T-cell (primary cell): ENCODE data around the gene ZNF780A. TPM values are rescaled to one million over a fixed set of nuclear protein-coding genes. Genes with fewer than 3 reads are reported as not detected.
"Not testable (repeated sequence)": the region's sequence is repeated elsewhere in the genome, so short reads cannot be mapped to it uniquely, and the experiment has no call there.

Source experiments
- ATAC-seq, 4 experiments: fragments of 200-7000 bp in 3 of 4; fragments of 150-1000 bp in 1 of 4; cut with Tn5 transposase; replicated peaks in 1 of 4; 1 replicate in 3 of 4; 2 replicates in 1 of 4; pipeline ENCODE4 v1.10.0; 2021; ENCODE audit warnings: moderate library complexity in 3 of 4, mild to moderate bottlenecking in 2 of 4, moderate number of reproducible peaks in 1 of 4
- CTCF ChIA-PET, 2 donors: fragments of 300-600 bp; sonication (Branson Sonifier 250); formaldehyde crosslinking; loops; one replicate each; lab custom pipeline; 2022; ENCODE audit warnings: antibody characterized with exemption in 2 of 2; lab: Charles Lee
- POLR2A ChIA-PET, 2 donors: fragments of 300-600 bp; sonication (Branson Sonifier 250); formaldehyde crosslinking; loops; one replicate each; lab custom pipeline; 2022; ENCODE audit warnings: antibody characterized with exemption in 2 of 2; lab: Charles Lee
- DNase-seq, 35 experiments: peaks; one replicate each; pipeline versions ENCODE4 v3.0.0 to v3.0.0-alpha.2; 2013 to 2023
- H3K27ac ChIP-seq: one replicate; pipeline ENCODE4 v1.5.1; 2013; ENCODE audit warnings: low read length
- H3K27me3 ChIP-seq, 2 experiments: replicated peaks in 1 of 2; 1 replicate in 1 of 2; 2 replicates in 1 of 2; pipeline versions ENCODE4 v1.6.1 to v1.7.0; 2013; ENCODE audit warnings: low read length in 1 of 2, mixed read lengths in 1 of 2; ENCODE audit not compliant: control insufficient read depth in 2 of 2, insufficient read depth in 2 of 2; ENCODE audit errors: extremely low read depth in 1 of 2
- H3K36me3 ChIP-seq, 2 donors: 1 replicate in 1 of 2; 2 replicates in 1 of 2; pipeline versions ENCODE4 v1.6.1 to v1.7.0; 2013; ENCODE audit warnings: low read length in 1 of 2; ENCODE audit not compliant: control insufficient read depth in 2 of 2, insufficient read depth in 1 of 2; ENCODE audit errors: extremely low read depth in 1 of 2
- H3K4me1 ChIP-seq, 2 experiments: 1 replicate in 1 of 2; 2 replicates in 1 of 2; pipeline versions ENCODE4 v1.6.1 to v1.7.0; 2013; ENCODE audit warnings: low read length in 2 of 2, mixed read lengths in 1 of 2; ENCODE audit not compliant: insufficient read depth in 2 of 2, control insufficient read depth in 1 of 2; ENCODE audit errors: extremely low read depth in 1 of 2
- H3K4me3 ChIP-seq, 2 donors: 1 replicate in 1 of 2; 2 replicates in 1 of 2; pipeline versions ENCODE4 v1.5.1 to v1.7.0; 2013; ENCODE audit warnings: mild to moderate bottlenecking in 2 of 2, low read length in 1 of 2, moderate library complexity in 1 of 2; ENCODE audit not compliant: control insufficient read depth in 1 of 2; ENCODE audit errors: extremely low read depth in 1 of 2
- H3K9me3 ChIP-seq: 2 replicates; pipeline ENCODE4 v1.7.0; 2013
- H3K27ac Mint-ChIP-seq, 2 donors: one replicate each; pipeline ENCODE4 v1.8.0; 2020 to 2021; ENCODE audit warnings: mild to moderate bottlenecking in 2 of 2, mixed read lengths in 2 of 2
- H3K27me3 Mint-ChIP-seq, 2 donors: one replicate each; pipeline ENCODE4 v1.8.0; 2021 to 2022; ENCODE audit warnings: mixed read lengths in 2 of 2
- H3K36me3 Mint-ChIP-seq: one replicate; pipeline ENCODE4 v1.8.0; 2021; ENCODE audit warnings: mixed read lengths
- H3K4me1 Mint-ChIP-seq, 3 donors: one replicate each; pipeline ENCODE4 v1.8.0; 2020 to 2022; ENCODE audit warnings: mixed read lengths in 3 of 3, mild to moderate bottlenecking in 1 of 3
- H3K4me3 Mint-ChIP-seq, 3 donors: one replicate each; pipeline ENCODE4 v1.8.0; 2020 to 2022; ENCODE audit warnings: mild to moderate bottlenecking in 3 of 3, mixed read lengths in 3 of 3, moderate library complexity in 3 of 3
- H3K9me3 Mint-ChIP-seq, 3 donors: one replicate each; pipeline ENCODE4 v1.8.0; 2020 to 2022; ENCODE audit warnings: mixed read lengths in 3 of 3
- WGBS: methylation state at CpG from one replicate; pipeline ENCODE4 v1.1.5; 2013; ENCODE audit warnings: missing lambda C conversion rate; ENCODE audit not compliant: insufficient coverage; 5-methylcytosine and 5-hydroxymethylcytosine counted together
- total RNA-seq, 35 experiments: library from RNA in 6 of 35; stranded (reverse) in 6 of 35; fragments of 120-200 nt in 1 of 35; gene quantifications; one replicate each; pipeline versions ENCODE4 v1.2.1 to v1.2.4 and lab custom pipeline; 2013 to 2026

ZNF780A gene
- total RNA-seq, 5 donors from 2014 or later (not counting 1 experiment from before 2014, with no cell fraction given): 18.2 to 43.0 (median 29.0) TPM

DNA sequence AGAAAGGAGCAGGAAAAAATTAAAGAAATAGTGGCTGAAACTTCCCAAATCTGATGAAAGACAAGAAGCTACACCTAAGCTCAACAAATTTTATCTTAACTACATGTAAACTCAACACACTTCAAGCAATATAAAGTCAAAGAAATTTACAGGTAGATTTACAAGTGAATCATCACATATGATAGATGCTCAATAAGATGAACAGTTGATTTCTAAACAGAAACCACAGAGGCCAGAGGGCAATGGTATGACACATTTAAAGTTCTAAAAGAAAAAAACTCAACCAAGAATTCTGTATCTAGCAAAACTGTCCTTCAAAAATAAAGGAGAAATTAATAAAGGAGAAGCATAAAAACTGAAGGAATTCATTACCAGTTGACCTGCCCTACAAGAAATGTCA is 39.3 kb upstream of the ZNF780A start:
- no peaks in the 10 kb centered on the region for H3K4me1 ChIP-seq
- H3K9me3 Mint-ChIP-seq: peaks cover 5 to 11% (median 9%) of the 10 kb centered on the region in 3 donors
- ATAC-seq: no peak
- H3K9me3 ChIP-seq: no peaks in the 10 kb centered on the region
- no peak for DNase-seq
- H3K4me3 ChIP-seq: no peak overlapping the region
- H3K4me1 Mint-ChIP-seq: no peaks in the 10 kb centered on the region
- no peaks in the 10 kb centered on the region for H3K36me3 ChIP-seq
- H3K4me3 Mint-ChIP-seq: no peak overlapping the region
- ChIA-PET CTCF (no interaction called here), POLR2A (no interaction called here)
- H3K27me3 Mint-ChIP-seq: peaks cover 35 to 36% of the 10 kb centered on the region in 2 donors
- no peak overlapping the region for H3K27ac ChIP-seq
- no peak overlapping the region for H3K27ac Mint-ChIP-seq
- peaks cover 0 to 9% of the 10 kb centered on the region in 2 experiments for H3K27me3 ChIP-seq
- H3K36me3 Mint-ChIP-seq: no peaks in the 10 kb centered on the region

DNA sequence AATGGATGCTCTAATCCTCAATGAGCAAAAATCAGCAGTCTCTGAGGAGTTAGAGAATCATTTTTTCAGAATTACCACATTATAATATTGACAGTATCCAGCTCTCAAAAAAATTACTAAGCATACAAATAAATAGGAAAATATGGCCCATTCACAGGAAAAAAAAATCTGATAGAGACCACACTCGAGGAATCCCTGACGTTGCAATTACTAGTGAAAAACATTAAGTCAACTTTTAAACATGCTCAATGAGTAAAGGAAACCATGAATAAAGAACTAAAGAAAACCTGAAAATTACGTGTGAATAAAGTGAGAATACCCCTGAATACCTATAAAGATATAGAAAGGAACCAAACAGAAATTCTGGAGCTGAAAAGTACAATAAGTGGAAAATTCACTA is 38.7 kb upstream of the ZNF780A start:
- Mint-ChIP-seq H3K4me3 (no peak overlapping the region), H3K4me1 (no peaks in the 10 kb centered on the region), H3K36me3 (no peaks in the 10 kb centered on the region), H3K9me3 (peaks cover 5 to 11% (median 9%) of the 10 kb centered on the region in 3 donors), H3K27me3 (peaks cover 37 to 40% of the 10 kb centered on the region in 2 donors), H3K27ac (no peak overlapping the region)
- ATAC-seq: no peak
- H3K4me3 ChIP-seq: no peak overlapping the region
- H3K27ac ChIP-seq: no peak overlapping the region
- ChIA-PET POLR2A (no interaction called here), CTCF (no interaction called here)
- H3K9me3 ChIP-seq: no peaks in the 10 kb centered on the region
- WGBS: no CpG with 5 or more reads among the region's 3 CpGs
- H3K4me1 ChIP-seq: no peaks in the 10 kb centered on the region
- peaks cover 0 to 9% of the 10 kb centered on the region in 2 experiments for H3K27me3 ChIP-seq
- no peak for DNase-seq
- H3K36me3 ChIP-seq: no peaks in the 10 kb centered on the region

DNA sequence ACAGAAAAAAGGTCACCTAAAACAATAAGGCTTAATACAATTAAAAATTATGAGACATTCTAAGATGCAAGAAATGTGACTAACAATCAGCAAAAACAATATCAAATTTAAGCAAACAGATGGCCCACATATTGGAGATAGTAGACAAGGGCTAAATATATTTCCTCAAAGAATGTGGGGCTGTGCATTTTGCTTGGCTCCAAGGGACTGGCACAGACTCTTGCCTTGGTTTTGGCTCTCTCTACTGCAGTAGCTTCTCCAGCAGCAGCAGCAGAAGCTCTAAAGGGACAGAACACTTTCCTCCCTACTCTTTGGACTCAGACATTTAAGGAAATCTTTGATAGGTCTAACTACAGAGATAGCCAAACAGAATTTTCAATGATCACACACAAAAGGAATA is 38.2 kb upstream of the ZNF780A start:
- Mint-ChIP-seq H3K27me3 (peaks cover 39 to 43% of the 10 kb centered on the region in 2 donors), H3K36me3 (no peaks in the 10 kb centered on the region), H3K27ac (no peak overlapping the region), H3K9me3 (peaks cover 5 to 11% (median 9%) of the 10 kb centered on the region in 3 donors), H3K4me3 (no peak overlapping the region), H3K4me1 (no peaks in the 10 kb centered on the region)
- Histone ChIP-seq H3K27ac (no peak overlapping the region), H3K36me3 (no peaks in the 10 kb centered on the region), H3K4me3 (no peak overlapping the region), H3K9me3 (no peaks in the 10 kb centered on the region), H3K4me1 (no peaks in the 10 kb centered on the region), H3K27me3 (peaks cover 2 to 9% of the 10 kb centered on the region in 2 experiments)
- POLR2A ChIA-PET: no interaction called here
- ATAC-seq (no peak), DNase-seq (no peak)
- CTCF ChIA-PET: no interaction called here

DNA sequence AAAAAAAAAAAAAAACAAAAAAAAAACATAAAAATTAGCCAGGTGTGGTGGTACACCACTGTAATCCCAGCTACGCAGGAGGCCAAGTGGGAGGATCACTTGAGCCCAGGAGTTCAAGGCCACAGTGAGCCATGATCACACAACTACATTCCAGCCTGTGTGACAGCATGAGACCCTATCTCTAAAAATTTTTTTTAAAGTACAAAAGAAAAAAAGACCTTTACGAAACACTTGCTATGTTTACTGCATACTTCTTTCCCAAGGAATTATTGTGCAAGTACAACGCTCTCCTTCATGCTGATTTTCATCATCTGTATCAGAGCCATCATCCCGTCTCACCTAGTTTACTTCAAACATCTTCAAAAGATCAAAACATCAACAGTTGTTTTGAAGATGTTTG is 28.6 kb upstream of the ZNF780A start:
- Mint-ChIP-seq H3K27ac (no peak overlapping the region), H3K4me3 (no peak overlapping the region), H3K27me3 (peaks cover 23 to 29% of the 10 kb centered on the region in 2 donors), H3K9me3 (peaks cover 2 to 3% (median 2%) of the 10 kb centered on the region in 3 donors), H3K4me1 (no peaks in the 10 kb centered on the region), H3K36me3 (no peaks in the 10 kb centered on the region)
- no peak for DNase-seq
- H3K36me3 ChIP-seq: no peaks in the 10 kb centered on the region
- no peak for ATAC-seq
- no peaks in the 10 kb centered on the region for H3K4me1 ChIP-seq
- POLR2A ChIA-PET: no interaction called here
- H3K27me3 ChIP-seq: peaks cover 0 to 2% of the 10 kb centered on the region in 2 experiments
- H3K27ac ChIP-seq: no peak overlapping the region
- H3K4me3 ChIP-seq: no peak overlapping the region
- CTCF ChIA-PET: no interaction called here
- 91% methylated on average over 1 of the region's 4 CpGs for whole genome bisulfite sequencing
- no peaks in the 10 kb centered on the region for H3K9me3 ChIP-seq

DNA sequence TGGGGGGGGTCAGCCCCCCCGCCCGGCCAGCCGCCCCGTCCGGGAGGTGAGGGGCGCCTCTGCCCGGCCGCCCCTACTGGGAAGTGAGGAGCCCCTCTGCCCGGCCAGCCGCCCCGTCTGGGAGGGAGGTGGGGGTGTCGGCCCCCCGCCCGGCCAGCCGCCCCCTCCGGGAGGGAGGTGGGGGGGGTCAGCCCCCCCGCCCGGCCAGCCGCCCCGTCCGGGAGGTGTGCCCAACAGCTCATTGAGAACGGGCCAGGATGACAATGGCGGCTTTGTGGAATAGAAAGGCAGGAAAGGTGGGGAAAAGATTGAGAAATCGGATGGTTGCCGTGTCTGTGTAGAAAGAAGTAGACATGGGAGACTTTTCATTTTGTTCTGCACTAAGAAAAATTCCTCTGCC is 27.9 kb upstream of the ZNF780A start:
- CTCF ChIA-PET, H3K27ac Mint-ChIP-seq, DNase-seq, H3K4me3 Mint-ChIP-seq, POLR2A ChIA-PET, H3K27me3 ChIP-seq, H3K4me3 ChIP-seq, H3K36me3 ChIP-seq, ATAC-seq, H3K27ac ChIP-seq, H3K4me1 ChIP-seq, H3K36me3 Mint-ChIP-seq, H3K9me3 ChIP-seq, H3K9me3 Mint-ChIP-seq, H3K4me1 Mint-ChIP-seq: not testable (repeated sequence)
- no CpG with 5 or more reads among the region's 25 CpGs for WGBS
- H3K27me3 Mint-ChIP-seq: peaks cover 20 to 23% of the 10 kb centered on the region in 2 donors

- no peak overlapping the region for H3K4me3 Mint-ChIP-seq
- peaks cover 10 to 15% of the 10 kb centered on the region in 2 donors for H3K27me3 Mint-ChIP-seq
- POLR2A ChIA-PET: no interaction called here
- no peak for DNase-seq
- H3K36me3 Mint-ChIP-seq: no peaks in the 10 kb centered on the region
- no peak for ATAC-seq
- H3K27ac Mint-ChIP-seq: no peak overlapping the region
- H3K36me3 ChIP-seq: no peaks in the 10 kb centered on the region
- no peak overlapping the region for H3K27ac ChIP-seq
- peaks cover 2 to 3% (median 3%) of the 10 kb centered on the region in 3 donors for H3K9me3 Mint-ChIP-seq
- CTCF ChIA-PET: no interaction called here
- no peaks in the 10 kb centered on the region for H3K4me1 Mint-ChIP-seq
- H3K27me3 ChIP-seq: no peaks in the 10 kb centered on the region
- H3K4me3 ChIP-seq: no peak overlapping the region
- no peaks in the 10 kb centered on the region for H3K4me1 ChIP-seq
- H3K9me3 ChIP-seq: no peaks in the 10 kb centered on the region
Measured at GRCh38 chr19:40116075-40116474, 25.3 kb upstream of the ZNF780A start.

DNA sequence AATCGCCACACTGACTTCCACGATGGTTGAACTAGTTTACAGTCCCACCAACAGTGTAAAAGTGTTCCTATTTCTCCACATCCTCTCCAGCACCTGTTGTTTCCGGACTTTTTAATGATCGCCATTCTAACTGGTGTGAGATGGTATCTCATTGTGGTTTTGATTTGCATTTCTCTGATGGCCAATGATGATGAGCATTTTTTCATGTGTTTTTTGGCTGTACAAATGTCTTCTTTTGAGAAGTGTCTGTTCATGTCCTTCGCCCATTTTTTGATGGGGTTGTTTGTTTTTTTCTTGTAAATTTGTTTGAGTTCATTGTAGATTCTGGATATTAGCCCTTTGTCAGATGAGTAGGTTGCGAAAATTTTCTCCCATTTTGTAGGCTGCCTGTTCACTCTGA is 23.4 kb upstream of the ZNF780A start:
- POLR2A ChIA-PET, H3K9me3 ChIP-seq, H3K36me3 ChIP-seq, H3K9me3 Mint-ChIP-seq, DNase-seq, H3K27me3 Mint-ChIP-seq, H3K4me3 ChIP-seq, H3K27ac ChIP-seq, H3K27me3 ChIP-seq, H3K27ac Mint-ChIP-seq, H3K4me1 ChIP-seq, H3K4me1 Mint-ChIP-seq, ATAC-seq, H3K36me3 Mint-ChIP-seq, CTCF ChIA-PET, H3K4me3 Mint-ChIP-seq: not testable (repeated sequence)
- WGBS: no CpG with 5 or more reads among the region's 6 CpGs
